ENCODE results near the gene CBX3.

- no peak for TF ChIP-seq YY1 (IDR thresholded peaks at IDR 0.05; ENCODE audit: low read depth, low read length)
- TF ChIP-seq CBX8 (IDR thresholded peaks at IDR 0.05; ENCODE audit: borderline replicate concordance, low read depth, low read length): no peak
- no peak for TF ChIP-seq EZH2 (IDR thresholded peaks at IDR 0.05; ENCODE audit: low read depth, low read length, severe bottlenecking)
- TF ChIP-seq MAX (IDR thresholded peaks at IDR 0.05): no peak
- TF ChIP-seq BCL11A (IDR thresholded peaks at IDR 0.05; ENCODE audit: low read depth in 2 of 2, low read length in 2 of 2): no peak
These were observed 19.3 kb upstream of the CBX3 start for GRCh38 chr7:26182283-26182682.

All from H1 (cell line).